Measurements from ENCODE around the gene FCN3.

FCN3 gene

DNA sequence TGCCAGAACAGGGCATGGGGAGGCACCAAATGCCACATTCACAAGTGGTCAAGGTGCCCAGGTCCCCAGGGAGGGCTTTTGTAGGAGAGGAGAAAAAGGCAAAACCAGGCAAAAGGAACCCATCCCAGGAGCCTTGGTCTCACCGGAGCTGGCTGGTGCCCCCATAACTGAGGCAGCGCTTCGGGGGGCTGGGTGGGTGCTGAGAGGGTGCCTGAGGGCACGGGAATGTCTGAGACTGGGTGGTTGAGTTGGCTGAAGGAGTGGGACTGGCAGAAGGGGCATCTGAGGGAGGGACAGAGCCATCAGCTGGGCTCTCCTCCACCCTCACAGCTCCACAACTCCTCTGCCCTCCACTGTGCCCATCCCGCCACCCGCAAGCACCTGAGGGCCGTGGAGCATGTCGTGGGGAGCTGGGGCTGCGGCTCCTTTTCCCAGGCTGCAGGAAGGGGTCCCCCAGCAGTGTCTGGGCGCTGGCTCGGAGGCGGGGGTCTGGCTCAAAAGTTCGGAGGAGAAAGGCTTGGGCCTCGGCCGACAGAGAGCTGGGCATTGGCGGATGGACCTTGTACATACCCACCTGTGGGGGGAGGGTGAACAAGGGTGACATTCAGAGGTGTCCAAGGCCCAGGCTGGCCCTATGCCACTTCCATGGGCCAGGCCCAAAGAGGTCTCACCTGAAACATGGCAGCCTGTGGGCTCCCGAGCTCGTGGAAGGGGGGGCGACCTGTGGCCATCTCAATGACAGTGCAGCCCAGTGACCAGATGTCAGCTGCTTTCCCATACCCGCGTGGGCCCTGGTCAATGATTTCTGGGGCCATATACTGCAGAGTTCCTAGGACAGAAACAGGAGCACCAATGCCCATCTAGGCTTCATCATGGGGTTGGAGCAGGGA, 16.3 kb downstream of the FCN3 start:
- DNase-seq (no peak), ATAC-seq (no peak)

GRCh38 chr1:27357281-27358037, 17.2 kb downstream of the FCN3 start:
- peak; percentile 53 for ATAC-seq
- DNase-seq = peak; percentile 82

DNA sequence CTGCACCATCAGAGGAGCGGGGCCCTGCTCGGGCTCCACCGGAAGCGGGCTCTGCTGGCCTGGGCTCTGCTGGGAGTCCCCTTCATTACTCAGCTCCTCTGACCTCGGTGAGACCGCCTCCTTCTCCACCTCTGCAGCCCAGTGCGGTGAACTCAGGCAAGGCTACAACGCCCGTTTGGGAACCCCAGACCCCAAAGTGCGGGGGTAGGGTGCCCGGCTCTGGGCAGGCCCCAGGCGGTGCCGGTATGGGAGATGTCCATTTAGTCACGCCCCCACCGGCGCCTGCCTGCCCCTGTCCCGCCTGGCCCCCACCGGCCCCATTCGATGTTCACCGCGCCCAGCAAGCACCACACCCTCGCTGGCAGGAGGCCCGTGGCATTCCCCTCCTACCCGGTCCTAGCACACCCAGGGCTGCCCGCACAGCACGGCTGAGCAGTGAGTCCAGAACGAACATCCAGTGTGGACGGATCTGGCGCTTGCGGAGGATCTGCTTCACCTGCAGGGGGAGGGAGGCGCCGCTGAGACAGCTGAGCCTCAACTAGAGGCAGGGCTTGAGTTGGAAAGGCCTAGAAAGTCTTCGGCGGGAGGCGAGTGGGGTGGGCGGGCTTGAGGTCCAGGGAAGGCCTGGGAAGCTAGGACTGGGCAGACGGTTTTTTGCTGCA, 17.9 kb downstream of the FCN3 start:
- DNase-seq (peak; percentile 63), ATAC-seq (peak; percentile 70)

- no peak for ATAC-seq
- DNase-seq = no peak
Measured at GRCh38 chr1:27356277-27356618, 18.4 kb downstream of the FCN3 start.

- ATAC-seq = no peak
Measured at GRCh38 chr1:27355683-27356082, 18.9 kb downstream of the FCN3 start.

DNA sequence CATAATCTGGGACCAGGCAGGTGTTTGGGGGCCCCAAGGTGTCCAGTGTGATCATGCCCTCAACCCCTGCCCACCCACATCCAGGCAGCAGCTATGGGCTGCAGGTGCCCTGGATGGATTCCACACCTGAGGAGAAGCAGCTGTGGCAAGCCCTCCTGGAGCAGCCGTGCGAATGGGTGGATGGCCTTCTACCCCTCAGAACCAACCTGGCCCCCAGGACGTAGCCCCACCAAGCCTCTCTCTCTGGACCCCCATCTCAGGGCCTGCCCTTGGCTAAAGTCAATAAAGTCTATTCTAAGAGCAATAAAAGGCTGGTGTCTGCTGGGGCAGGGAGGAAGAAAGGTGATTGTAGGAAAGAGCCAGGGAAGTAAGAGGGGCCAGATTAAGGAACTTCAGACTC, 21.0 kb downstream of the FCN3 start:
- no peak for DNase-seq
- no peak for ATAC-seq

More at GRCh38 chr1:27355683-27356082, 18.9 kb downstream of the FCN3 start:
- DNase-seq = no peak

DNA sequence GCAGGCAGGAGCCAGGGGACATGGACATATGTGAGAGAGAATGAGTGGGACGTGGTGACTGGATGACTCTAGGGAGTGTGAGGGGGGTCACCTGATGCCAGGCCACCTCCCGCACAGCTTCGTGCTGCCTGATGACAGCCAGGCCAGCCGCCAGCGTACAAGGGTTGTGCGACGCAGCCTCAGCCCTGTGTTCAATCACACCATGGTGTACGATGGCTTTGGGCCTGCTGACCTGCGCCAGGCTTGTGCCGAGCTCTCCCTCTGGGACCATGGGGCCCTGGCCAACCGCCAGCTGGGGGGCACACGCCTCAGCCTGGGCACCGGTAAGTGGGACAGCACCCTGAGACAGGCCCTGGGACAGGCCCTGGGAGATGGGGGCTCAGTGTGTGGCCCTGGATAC, 21.5 kb downstream of the FCN3 start:
- no peak for DNase-seq
- no peak for ATAC-seq

- DNase-seq (no peak), ATAC-seq (no peak)
Measured at GRCh38 chr1:27351541-27352107, 23.0 kb downstream of the FCN3 start.

- ATAC-seq = no peak
- no peak for DNase-seq
Measured at GRCh38 chr1:27350663-27351540, 23.7 kb downstream of the FCN3 start.

DNA sequence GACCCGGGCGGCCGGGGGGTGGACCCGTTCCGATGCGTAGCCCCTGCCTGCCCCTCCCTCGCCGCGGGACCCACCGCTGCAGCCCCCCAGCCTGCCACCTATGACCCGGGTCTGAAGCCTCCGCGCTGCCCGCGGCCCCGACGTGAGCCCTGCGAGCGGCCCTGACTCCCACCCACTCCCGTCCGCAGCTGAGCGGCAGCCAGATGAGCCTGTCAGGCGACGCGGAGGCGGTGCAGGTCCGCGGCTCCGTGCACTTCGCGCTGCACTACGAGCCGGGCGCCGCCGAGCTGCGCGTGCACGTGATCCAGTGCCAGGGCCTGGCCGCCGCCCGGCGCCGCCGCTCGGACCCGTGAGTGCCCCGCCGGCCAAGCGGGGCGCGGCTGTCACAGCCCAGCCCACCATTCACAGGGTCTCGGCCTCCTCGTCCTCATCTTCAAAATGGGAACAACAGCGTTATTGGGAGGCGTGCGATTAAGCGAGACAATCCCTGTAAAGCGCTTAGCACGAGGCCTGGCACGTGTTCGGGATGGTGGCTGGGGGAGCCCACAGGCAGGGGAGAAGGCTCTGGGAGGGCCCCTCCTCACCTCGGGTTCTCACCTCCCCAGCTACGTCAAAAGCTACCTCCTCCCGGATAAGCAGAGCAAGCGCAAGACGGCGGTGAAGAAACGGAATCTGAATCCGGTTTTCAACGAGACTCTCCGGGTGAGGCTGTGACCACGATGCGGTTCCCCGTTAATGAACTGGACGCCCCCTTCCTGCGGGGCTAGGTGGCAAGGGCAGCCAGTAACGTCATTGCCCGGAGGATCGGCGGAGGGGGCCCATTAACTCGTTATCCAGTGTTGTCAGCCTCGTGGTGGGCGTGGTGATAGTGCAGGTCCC, 24.6 kb downstream of the FCN3 start:
- no peak for DNase-seq

GRCh38 chr1:27348861-27349783, 25.5 kb downstream of the FCN3 start:
- no peak for DNase-seq

More for the DNA sequence above, 24.6 kb downstream of the FCN3 start:
- peak; percentile 6 for ATAC-seq

DNA sequence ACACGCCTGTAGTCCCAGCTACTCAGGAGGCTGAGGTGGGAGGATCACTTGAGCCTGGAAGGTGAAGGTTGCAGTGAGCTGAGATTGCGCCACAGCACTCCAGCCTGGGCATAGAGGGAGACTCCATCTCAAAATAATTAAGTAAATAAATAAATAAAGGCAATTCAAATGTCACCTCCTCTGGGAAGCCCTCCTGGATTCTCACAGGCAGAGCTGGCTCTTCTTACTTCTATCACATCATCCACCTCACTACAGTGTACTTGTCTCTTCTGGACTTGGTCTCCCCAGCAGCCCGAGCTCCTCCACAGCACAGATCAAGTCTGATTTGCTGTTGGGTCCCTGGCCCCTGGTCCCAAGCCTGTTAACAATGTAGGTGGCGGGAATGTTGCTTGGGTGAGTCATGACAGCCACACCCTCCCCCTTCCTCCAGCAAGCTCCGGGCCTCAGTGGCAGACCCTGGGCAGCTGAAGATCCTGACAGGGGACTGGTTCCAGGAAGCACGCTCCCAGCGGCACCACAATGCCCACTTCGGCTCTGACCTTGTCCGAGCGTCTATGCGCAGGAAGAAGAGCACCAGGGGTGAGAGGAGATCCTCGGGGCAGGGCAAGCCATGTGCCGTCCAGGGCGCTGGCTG, 27.5 kb downstream of the FCN3 start:
- no peak for DNase-seq

More at GRCh38 chr1:27348861-27349783, 25.5 kb downstream of the FCN3 start:
- peak; percentile 47 for ATAC-seq

DNA sequence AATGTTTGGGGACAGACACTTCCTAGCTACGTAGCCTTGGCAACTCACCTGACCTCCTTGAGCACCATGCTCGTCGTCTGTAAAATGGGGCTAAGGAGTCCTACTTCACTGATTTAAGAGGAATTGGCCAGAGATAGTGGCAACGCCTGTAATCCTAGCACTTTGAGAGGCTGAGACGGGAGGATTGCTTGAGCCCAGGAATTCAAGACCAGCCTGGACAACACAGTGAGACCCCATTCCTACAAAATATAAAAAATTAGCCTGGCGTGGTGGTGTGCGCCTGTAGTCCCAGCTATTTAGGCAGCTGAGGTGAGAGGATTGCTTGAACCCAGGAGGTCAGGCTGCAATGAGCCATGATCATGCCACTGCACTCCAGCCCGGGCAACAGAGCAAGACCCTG, 28.3 kb downstream of the FCN3 start:
- DNase-seq (no peak), ATAC-seq (no peak)

More for the DNA sequence above, 27.5 kb downstream of the FCN3 start:
- ATAC-seq = no peak

GRCh38 chr1:27345272-27345671, 29.4 kb downstream of the FCN3 start:
- ATAC-seq (no peak), DNase-seq (no peak)

DNA sequence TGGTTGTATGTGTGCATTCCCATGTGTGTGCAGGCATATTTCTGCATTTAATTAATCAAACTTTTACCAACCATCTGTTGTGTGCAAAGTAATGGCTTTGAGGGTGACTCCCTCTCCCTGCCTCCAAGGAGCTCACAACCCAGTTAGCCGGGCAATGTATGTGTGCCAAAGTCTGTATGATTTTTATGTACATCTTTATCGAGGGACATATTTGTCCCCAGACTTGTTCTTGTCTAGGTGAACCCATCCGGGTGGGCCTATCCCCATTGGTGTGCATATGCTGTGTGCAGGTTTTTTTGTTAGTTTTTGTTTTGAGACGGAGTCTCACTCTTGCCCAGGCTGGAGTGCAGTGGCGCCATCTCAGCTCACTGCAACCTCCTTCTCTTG, 31.0 kb downstream of the FCN3 start:
- DNase-seq = no peak

GRCh38 chr1:27342778-27343638, 31.6 kb downstream of the FCN3 start:
- ATAC-seq (peak; percentile 38), DNase-seq (peak; percentile 69)

More for the DNA sequence above, 31.0 kb downstream of the FCN3 start:
- no peak for ATAC-seq

DNA sequence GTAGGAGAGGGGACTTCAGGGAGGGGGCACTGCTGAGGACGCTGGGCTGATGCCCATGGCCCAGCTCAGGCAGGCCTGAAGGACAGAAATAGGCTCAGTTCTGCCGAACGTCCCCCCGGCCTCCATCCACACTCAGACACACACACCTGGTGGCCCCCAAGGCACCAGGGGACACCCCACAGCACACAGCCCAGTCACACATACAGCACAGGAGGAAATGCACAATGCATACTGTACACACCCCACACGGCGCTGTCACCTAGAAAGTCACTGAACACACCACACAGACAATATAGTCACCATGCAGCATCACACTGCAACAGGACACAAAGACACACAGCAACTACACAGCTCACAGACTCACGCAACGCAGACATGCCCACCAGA, 32.2 kb downstream of the FCN3 start:
- DNase-seq (peak; percentile 43), ATAC-seq (peak; percentile 54)
